ENCODE results near the gene MED25. TPM values are rescaled to one million over a fixed set of nuclear protein-coding genes. Genes with fewer than 3 reads are reported as not detected.

MED25 gene
- polyA plus RNA-seq, 12 donors: 26.4 to 44.2 (median 29.5) TPM; not detected in 1

DNA sequence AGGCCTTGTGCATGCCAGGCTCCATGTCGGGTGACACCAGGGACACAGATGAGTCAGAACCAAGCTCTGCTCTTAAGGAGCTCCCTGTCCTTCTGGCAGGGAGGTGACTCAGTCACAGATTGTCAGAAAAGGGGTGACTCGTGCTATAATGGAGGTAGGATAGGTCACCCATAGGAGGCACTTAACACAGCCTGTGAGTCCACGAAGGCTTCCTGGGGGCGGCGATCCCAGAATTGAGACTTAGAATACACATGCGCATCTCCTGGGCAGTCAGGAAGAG is 24.6 kb upstream of the MED25 start:
- DNase-seq: no peak

DNA sequence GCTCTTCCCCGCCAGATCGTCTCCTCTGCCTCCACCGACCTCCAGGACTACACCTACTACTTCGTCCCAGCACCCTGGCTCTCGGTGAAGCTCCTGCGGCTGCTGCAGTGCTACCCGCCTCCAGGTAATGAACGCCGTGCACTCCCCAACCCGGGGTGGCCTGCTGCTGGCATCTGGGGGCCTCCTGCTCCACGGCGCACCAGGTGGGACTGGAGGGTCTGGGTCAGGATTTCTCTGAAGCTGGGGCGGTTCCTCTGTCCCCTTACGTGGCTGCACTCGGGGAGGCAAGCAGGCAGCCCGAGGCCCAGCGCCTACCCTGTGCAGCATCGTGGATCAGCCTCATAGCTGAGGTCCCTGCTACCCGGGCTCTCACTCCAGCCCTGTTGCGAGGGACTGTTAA is 22.5 kb upstream of the MED25 start:
- DNase-seq: no peak

DNA sequence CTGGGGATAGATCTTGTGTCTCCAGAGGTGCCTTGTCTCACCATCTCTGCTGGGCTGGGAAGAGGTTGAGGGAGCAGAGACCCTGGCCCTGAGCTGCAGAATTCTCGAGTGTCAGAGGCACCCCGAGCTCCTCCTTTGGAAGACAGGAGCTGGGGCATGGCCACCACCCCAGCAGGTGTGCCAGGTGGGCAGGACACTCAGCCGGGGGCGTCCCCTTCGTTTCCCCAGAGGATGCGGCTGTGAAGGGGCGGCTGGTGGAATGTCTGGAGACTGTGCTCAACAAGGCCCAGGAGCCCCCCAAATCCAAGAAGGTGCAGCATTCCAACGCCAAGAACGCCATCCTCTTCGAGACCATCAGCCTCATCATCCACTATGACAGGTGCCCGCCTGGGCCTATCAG is 19.5 kb upstream of the MED25 start:
- DNase-seq: no peak

DNA sequence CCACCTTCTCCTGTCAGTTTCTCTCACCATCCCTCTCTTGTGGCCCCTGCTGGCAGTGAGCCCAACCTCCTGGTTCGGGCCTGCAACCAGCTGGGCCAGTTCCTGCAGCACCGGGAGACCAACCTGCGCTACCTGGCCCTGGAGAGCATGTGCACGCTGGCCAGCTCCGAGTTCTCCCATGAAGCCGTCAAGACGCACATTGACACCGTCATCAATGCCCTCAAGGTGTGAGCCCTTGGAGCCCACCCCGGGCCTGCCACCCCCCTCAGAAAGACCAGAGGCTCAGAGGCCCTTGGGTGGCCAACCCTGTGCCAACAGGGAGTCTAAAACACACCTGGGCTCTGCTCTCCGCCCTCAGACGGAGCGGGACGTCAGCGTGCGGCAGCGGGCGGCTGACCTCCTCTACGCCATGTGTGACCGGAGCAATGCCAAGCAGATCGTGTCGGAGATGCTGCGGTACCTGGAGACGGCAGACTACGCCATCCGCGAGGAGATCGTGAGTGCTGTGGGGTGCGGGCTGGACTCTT is 18.8 kb upstream of the MED25 start:
- DNase-seq: no peak

DNA sequence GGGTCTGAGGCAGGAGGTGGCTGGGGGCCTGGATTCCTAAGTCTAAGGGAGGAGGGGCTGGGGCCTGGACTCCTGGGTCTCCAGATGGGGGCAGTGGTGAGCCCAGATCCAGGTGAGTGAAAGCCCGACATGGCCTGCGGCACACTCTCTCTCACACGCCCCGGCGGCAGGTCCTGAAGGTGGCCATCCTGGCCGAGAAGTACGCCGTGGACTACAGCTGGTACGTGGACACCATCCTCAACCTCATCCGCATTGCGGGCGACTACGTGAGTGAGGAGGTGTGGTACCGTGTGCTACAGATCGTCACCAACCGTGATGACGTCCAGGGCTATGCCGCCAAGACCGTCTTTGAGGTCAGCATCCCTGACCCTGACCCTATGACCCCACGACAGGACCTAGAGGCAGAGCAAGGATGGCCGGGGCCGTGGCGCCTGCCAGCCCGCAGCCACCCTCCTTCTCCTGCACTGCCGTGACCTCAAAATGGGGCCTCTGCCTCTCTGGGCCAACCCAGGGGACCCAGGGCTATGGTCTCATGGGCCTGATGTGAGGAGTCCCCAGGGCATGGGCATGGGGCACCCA is 18.2 kb upstream of the MED25 start:
- DNase-seq: no peak

DNA sequence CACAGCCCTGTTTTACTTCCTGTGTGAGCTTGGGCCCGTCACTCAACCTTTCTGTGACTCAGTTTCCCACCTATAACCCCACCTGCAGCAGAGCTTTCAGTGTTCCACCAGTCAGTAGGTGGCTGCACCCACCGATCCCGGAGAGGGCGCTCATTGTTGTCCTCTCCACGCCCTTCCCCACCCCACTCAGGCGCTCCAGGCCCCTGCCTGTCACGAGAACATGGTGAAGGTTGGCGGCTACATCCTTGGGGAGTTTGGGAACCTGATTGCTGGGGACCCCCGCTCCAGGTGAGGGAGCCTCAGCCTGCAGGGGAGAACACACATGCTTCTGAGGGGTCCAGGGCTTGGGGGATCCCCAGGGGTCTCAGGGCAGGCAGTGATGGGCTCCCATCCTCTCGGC is 17.3 kb upstream of the MED25 start:
- DNase-seq: no peak

DNA sequence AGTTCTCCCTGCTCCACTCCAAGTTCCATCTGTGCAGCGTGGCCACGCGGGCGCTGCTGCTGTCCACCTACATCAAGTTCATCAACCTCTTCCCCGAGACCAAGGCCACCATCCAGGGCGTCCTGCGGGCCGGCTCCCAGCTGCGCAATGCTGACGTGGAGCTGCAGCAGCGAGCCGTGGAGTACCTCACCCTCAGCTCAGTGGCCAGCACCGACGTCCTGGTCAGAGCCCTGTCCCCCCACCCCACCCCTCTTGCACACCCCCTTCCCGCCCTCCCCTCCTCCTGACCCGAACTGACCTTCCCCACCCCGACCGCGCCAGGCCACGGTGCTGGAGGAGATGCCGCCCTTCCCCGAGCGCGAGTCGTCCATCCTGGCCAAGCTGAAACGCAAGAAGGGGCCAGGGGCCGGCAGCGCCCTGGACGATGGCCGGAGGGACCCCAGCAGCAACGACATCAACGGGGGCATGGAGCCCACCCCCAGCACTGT is 16.6 kb upstream of the MED25 start:
- no peak for DNase-seq

DNA sequence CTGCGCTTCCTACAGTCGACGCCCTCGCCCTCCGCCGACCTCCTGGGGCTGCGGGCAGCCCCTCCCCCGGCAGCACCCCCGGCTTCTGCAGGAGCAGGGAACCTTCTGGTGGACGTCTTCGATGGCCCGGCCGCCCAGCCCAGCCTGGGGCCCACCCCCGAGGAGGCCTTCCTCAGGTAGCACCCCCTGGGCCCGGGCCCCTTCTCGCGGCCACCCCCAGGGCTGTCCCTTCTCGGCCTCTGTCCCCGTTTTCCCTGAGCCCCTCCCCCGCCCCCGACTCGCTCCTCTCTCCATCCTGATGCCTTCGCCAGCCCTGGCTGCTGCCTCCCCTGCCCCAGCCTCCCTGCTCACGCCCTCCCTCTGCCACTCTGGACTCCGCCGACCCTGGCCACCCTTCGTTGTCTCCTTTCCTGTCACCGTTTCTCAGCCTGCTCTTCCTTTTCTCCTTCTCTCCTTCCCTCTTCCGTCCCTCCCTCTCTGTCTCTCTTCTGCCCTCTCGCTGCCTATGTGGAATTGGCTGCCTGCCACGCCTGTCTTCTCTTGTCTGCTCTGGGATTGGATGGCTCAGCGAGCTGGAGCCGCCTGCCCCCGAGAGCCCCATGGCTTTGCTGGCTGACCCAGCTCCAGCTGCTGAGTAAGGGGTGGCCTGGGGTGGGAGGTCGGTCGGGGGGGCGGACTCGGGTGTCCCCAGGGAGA is 16.0 kb upstream of the MED25 start:
- peak; percentile 92 for DNase-seq

DNA sequence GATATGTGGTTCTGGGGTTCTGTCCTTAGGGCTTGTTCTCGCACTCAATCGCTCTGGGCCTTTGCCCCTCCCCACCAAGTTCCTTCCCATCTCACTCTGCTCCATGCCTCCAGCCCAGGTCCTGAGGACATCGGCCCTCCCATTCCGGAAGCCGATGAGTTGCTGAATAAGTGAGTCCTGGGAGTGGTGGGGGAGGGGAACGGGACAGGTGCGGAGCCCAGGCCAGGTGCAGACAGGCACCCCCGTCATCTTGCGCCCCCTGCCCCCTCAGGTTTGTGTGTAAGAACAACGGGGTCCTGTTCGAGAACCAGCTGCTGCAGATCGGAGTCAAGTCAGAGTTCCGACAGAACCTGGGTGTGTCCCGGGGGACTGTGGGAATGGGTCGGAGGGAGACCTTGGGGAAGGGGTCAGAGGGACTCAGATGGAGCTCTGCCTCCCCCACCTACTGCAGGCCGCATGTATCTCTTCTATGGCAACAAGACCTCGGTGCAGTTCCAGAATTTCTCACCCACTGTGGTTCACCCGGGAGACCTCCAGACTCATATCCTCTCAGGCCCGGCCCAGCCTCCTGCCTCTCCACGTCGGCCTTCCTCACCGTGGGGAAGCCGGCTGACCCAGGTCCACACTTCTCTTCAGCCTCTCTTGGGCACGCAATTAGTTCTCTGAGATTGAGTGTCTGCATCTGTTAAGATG is 15.1 kb upstream of the MED25 start:
- DNase-seq: no peak

DNA sequence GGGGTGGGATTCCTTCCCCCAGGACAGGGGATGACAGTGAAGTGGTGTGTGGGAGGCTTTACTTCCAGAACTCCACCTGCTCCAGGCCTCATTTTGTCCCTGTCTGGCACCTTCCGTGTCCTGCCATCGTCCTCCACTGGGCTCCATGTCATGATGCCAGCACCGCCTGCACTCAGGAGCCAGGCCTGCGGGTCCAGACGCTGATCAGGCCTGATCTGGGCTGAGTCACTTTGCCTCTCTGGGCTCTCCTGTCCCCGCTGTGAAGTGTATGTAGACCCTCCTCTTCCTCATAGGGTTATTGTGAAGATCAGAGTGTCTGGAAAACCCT is 14.6 kb upstream of the MED25 start:
- no peak for DNase-seq

DNA sequence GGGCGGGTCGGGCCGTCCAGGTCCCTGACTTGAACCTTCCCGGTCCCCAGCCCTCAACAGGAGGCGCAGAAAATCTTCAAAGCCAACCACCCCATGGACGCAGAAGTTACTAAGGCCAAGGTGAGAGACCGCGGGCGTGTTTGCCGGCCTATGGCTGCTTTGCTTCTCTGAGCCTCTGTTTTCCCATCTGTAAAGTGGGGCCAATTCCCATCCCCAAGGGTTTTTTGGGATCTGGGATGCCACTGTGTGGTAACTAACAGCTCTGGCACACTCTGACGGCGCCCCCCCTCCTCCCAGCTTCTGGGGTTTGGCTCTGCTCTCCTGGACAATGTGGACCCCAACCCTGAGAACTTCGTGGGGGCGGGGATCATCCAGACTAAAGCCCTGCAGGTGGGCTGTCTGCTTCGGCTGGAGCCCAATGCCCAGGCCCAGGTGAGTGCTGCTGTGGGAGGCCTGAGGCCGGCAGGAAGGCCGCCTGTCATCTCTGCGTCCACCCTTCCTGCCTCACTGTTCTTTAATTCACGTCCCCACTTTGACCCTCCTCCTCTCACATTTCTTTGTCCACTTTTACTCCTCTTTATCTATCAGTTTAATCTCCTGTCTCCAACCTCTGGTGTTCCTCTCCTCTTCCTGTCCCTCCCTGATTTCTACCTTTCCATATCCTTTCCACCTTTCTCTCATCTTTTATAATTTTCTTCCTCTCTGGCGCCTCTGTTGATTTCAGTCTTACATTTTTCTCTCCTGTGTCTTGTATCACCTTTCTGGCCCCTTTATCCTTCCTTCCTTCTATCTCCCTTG is 12.1 kb upstream of the MED25 start:
- DNase-seq: no peak

DNA sequence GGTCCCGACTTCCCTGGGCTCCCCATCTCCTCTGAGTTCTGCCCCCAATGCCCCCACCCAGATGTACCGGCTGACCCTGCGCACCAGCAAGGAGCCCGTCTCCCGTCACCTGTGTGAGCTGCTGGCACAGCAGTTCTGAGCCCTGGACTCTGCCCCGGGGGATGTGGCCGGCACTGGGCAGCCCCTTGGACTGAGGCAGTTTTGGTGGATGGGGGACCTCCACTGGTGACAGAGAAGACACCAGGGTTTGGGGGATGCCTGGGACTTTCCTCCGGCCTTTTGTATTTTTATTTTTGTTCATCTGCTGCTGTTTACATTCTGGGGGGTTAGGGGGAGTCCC is 11.5 kb upstream of the MED25 start:
- DNase-seq: no peak

DNA sequence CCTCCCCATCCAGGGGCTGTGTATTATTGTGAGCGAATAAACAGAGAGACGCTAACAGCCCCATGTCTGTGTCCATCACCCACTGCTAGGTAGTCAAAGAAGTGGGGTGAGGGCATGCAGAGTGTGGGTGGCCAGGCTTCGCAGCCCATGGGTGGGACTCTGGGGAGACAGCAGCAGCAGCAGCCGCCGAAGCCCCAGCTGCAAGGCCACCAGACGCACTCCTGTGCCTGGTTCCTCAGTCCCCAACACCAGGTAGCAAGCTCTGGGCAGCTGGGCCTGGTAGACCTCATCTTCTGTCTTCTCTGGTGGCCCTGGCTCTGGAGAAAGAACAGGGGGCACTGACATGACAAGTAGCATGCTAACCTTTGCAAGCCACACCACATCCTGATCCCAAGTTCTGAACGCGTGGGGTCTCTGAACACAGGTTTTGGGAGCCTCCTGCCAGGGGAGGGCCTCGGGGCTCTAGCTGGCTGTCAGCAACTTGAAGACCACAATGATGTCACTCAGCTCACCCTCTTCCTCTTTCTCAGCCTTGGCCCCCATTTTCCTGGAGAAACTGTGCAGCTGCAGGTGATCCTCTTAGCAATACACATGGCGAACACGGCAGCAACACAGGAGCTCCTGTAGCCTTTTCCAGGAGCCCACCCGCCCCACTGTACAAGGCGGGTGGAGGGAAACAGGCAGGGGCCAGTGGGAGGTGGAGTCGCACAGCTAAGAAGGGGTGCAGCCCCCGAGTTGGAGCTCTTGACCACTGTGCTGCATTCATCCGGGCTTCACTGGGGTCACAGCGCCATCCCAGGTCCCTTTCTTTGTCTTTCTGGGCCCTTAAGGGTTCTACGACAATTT is 10.8 kb upstream of the MED25 start:
- DNase-seq: no peak

DNA sequence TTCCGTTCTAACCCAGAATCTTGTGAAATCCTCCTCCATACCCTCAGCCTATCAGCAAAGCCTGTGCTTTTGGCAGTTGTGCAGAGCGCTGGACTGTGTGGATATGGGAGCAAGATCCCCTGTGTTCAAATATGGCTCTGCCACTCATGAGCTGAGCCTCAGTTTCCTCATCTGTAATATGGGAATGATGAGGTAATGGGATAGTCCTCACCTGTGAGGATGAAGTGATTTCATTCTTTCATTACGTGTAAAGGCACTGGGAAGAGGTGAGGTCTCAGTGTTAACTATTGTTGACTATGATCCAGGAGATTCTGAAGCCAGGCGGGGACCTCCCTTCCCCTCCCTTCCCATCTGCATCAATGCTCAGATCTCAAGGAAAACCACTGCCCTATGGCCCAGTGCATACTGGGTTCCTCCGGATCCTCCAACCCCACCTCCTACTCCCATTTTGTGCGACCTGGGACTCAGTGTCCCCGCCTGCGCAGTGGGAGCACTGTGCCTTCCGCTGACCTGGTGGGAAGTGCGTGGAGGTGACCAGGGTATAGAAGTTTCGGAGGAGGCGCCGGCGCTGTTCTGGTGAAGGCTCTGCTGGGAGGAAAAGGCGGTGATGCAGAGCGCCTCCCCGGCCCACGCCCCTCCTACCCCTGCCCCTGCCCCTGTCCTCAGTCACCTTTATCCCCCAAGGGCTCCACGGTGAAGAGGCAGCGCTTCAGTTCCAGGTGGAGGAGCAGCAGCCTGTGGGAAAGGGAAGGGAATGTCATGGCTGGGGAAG is 10.0 kb upstream of the MED25 start:
- no peak for DNase-seq

DNA sequence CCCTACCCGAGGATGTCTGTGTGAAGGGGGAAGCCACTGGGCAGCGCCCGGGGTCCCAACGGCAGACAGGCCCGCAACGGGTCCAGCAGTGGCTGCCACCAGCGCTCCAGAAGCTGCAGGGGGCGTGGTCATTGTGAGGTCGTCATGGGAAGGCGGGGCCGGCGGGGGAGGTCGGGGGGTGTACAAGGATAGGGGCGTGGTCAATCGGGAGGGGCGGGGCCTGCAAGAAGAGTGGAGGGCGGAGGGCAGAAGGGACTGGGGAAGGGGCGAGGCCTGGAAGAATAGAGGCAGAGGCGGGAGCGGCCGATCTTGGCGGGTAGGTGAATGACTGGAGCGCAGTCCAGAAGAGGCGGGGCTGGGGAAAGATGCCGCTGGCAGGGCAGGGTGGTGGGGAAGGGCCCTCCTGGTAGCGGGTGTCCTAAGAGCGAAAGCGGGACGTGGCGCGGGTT is 9.4 kb upstream of the MED25 start:
- peak; percentile 89 for DNase-seq

DNA sequence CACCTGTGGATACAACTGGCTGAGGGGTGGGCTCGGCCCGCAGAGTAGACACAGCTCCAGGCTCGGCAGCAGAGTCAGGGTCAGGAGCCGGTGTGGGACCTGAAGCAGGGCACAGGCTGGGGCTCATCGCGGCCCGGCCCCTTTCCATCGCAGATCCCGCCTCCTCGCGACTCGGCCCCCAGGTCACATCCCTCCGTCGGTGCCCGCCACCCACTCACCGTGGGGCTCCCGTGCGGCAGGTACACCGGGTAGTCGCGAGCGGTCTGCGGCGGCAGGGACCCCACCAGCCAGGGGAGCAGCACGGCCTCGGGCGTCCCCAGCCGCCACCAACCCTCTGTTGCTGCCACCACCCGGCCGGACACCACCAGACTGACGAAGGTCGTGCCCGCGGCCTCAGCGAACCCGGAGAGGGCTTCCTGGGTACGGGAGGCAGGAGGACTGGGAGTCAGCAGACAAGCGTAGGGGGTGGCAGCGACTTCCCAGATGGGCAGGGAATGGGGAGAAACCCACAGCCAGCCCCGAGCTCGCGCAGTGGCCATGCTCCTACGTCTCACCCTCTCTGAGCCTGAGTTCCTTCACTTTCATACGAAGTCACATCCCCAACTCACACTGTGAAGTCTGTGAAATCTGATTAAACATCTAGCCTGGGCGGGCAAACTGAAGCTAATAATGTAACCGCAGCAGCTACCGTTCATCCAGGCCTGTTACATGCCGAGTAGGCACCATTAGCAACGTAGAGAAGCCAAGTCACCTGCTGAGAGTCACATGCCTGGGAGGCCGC is 8.7 kb upstream of the MED25 start:
- DNase-seq: no peak

DNA sequence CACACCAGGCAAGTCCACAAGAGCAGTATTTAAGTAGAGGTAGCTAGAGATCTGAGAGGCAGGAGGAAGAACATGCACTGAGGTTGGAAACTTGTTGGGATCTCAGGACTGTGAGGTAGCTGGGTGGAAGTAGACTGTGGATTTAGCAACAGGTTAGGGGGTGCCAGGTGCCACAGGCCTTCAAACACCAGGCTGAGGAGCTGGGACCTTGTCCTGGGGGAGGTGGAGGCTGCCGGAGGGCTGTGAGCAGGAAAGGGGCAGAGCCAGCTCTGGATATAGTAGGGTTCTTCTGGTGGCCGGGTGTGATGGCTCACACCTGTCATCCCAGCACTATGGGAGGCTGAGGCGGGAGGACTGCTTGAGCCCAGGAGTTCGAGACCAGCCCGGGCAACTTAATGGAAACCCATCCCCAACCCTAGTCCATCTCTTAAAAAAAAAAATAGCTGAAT is 8.1 kb upstream of the MED25 start:
- no peak for DNase-seq

DNA sequence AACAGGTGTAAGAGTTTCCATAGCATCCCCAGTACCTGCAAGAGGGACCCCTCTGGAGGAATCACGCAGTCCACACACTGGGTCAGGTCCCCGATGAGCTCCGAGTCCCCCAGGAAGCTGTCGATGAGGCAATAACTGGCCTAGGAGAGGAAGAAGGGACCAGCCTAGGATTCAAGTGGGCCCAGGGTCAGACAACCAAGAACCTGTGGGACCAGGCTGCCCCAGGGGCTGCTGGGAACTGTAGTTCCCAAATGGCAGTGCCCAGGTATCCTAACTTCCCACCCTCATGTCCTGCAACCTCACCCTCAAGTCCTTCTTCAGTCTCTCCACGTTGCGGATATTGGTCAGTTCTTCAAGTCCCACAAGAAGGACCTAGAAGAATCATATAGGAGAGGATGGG is 6.8 kb upstream of the MED25 start:
- DNase-seq: no peak

DNA sequence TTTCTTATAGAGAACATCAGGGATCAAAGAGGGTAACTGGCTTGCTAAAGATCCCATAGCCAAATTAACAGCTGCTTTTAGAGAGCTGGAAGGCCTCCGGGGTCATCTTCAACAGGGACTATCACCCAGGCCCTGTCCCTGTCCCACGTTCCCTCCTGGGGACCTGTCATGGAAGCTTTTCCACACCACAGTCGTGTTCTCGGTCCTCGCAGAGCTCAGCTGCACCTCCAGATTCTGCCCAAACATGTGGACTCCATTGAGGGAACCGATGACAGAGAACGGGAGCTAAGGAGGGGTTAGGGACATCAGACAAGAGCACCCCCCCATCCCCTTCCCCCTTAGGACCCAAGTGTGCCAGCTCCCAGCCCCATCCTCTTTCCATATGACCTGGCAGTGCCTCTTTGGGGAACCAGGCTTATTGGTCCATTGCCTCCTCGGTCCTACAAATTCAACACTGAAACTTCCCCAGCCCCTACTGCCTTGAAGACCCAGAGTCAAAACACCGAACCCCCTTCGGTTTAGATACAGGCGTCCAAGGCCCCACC is 5.6 kb upstream of the MED25 start:
- no peak for DNase-seq

Data from muscle of arm (tissue), 12 donors.